ENCODE results near the gene MT1G.

MT1G gene

GRCh38 chr16:56645838-56646237 lies 22.0 kb downstream of the MT1G start:
- no peak overlapping the region for H4K8ac ChIP-seq (ENCODE audit: low read depth, low read length)
- peaks cover 0 to 2% of the 10 kb centered on the region in 2 donors for H3K9me3 ChIP-seq (replicated peaks in 1 of 2; ENCODE audit: control insufficient read depth in 2 of 2, insufficient read depth in 1 of 2, low read depth in 1 of 2, low read length in 2 of 2)
- peak overlapping the region in 1 of 2 donors; percentile 6 for H3K4me3 ChIP-seq (ENCODE audit: low read length in 2 of 2)
- no peak overlapping the region for H3K18ac ChIP-seq (ENCODE audit: low read length)
- H2AFZ ChIP-seq (ENCODE audit: low read length), result no peak overlapping the region
- no peaks in the 10 kb centered on the region for H3K4me1 ChIP-seq (ENCODE audit: control insufficient read depth in 2 of 2, insufficient read depth in 1 of 2, low read depth in 1 of 2, low read length in 2 of 2)
- no peaks in the 10 kb centered on the region for H3K36me3 ChIP-seq (replicated peaks in 1 of 2; ENCODE audit: control insufficient read depth in 2 of 2, insufficient read depth in 2 of 2, low read length in 2 of 2)
- H3K9ac ChIP-seq (ENCODE audit: low read depth, low read length, poor library complexity), result no peak overlapping the region
- no peak overlapping the region for H3K23ac ChIP-seq (ENCODE audit: low read depth, low read length, poor library complexity)
- no peak for DNase-seq (ENCODE audit: low spot score)
- H2AK5ac ChIP-seq (ENCODE audit: low read depth, low read length), result no peak overlapping the region
- H2BK120ac ChIP-seq (ENCODE audit: low read depth, low read length), result no peak overlapping the region
- H4K91ac ChIP-seq (ENCODE audit: low read depth, low read length, poor library complexity), result no peak overlapping the region
- WGBS, 2 donors (ENCODE audit: extremely low coverage in 2 of 2, insufficient read length in 2 of 2, insufficient replicate concordance in 1 of 2), result no CpG with 5 or more reads among the region's 1 CpG
- no peak overlapping the region for H2BK15ac ChIP-seq (ENCODE audit: low read length)
- no peaks in the 10 kb centered on the region for H3K79me1 ChIP-seq (ENCODE audit: low read depth, low read length)
- H3K27ac ChIP-seq (replicated peaks; ENCODE audit: low read length), result no peak overlapping the region
- no peak overlapping the region for H3K4me2 ChIP-seq (ENCODE audit: insufficient read depth, low read length, poor library complexity, severe bottlenecking)
- peaks cover 28 to 100% (median 84%) of the 10 kb centered on the region in 3 experiments for H3K27me3 ChIP-seq (ENCODE audit: control insufficient read depth in 3 of 3, insufficient read depth in 3 of 3, low read depth in 1 of 3, low read length in 3 of 3)
- no peak overlapping the region for H2BK5ac ChIP-seq (ENCODE audit: low read length)
- no peak overlapping the region for H2BK12ac ChIP-seq (ENCODE audit: low read length)
- H3K4ac ChIP-seq (ENCODE audit: low read length), result no peak overlapping the region
- no peak overlapping the region for H3K14ac ChIP-seq (ENCODE audit: low read length)

GRCh38 chr16:56645311-56645710 lies 22.6 kb downstream of the MT1G start:
- no peaks in the 10 kb centered on the region for H3K79me1 ChIP-seq (ENCODE audit: low read depth, low read length)
- no peak overlapping the region for H3K9ac ChIP-seq (ENCODE audit: low read depth, low read length, poor library complexity)
- no peak overlapping the region for H2AFZ ChIP-seq (ENCODE audit: low read length)

GRCh38 chr16:56643833-56644232 lies 24.0 kb downstream of the MT1G start:
- Histone ChIP-seq H3K27me3 (ENCODE audit: control insufficient read depth in 3 of 3, insufficient read depth in 3 of 3, low read depth in 1 of 3, low read length in 3 of 3) (peaks cover 30 to 100% (median 98%) of the 10 kb centered on the region in 3 experiments), H3K4ac (ENCODE audit: low read length) (no peak overlapping the region), H2BK12ac (ENCODE audit: low read length) (no peak overlapping the region), H2AFZ (ENCODE audit: low read length) (no peak overlapping the region), H3K27ac (replicated peaks; ENCODE audit: low read length) (no peak overlapping the region), H3K36me3 (replicated peaks in 1 of 2; ENCODE audit: control insufficient read depth in 2 of 2, insufficient read depth in 2 of 2, low read length in 2 of 2) (no peaks in the 10 kb centered on the region), H2BK15ac (ENCODE audit: low read length) (no peak overlapping the region), H3K18ac (ENCODE audit: low read length) (no peak overlapping the region), H3K4me3 (ENCODE audit: low read length in 2 of 2) (no peak overlapping the region), H2BK120ac (ENCODE audit: low read depth, low read length) (no peak overlapping the region), H2AK5ac (ENCODE audit: low read depth, low read length) (no peak overlapping the region), H2BK5ac (ENCODE audit: low read length) (no peak overlapping the region), H3K9me3 (replicated peaks in 1 of 2; ENCODE audit: control insufficient read depth in 2 of 2, insufficient read depth in 1 of 2, low read depth in 1 of 2, low read length in 2 of 2) (peaks cover 0 to 2% of the 10 kb centered on the region in 2 donors), H3K79me1 (ENCODE audit: low read depth, low read length) (no peaks in the 10 kb centered on the region), H4K8ac (ENCODE audit: low read depth, low read length) (no peak overlapping the region), H4K91ac (ENCODE audit: low read depth, low read length, poor library complexity) (no peak overlapping the region), H3K9ac (ENCODE audit: low read depth, low read length, poor library complexity) (no peak overlapping the region), H3K4me2 (ENCODE audit: insufficient read depth, low read length, poor library complexity, severe bottlenecking) (no peak overlapping the region), H3K14ac (ENCODE audit: low read length) (no peak overlapping the region), H3K23ac (ENCODE audit: low read depth, low read length, poor library complexity) (no peak overlapping the region), H3K4me1 (ENCODE audit: control insufficient read depth in 2 of 2, insufficient read depth in 1 of 2, low read depth in 1 of 2, low read length in 2 of 2) (no peaks in the 10 kb centered on the region)
- no CpG with 5 or more reads among the region's 5 CpGs for WGBS, 2 donors (ENCODE audit: extremely low coverage in 2 of 2, insufficient read length in 2 of 2, insufficient replicate concordance in 1 of 2)
- no peak for DNase-seq (ENCODE audit: low spot score)

More at GRCh38 chr16:56645311-56645710, 22.6 kb downstream of the MT1G start:
- no peaks in the 10 kb centered on the region for H3K4me1 ChIP-seq (ENCODE audit: control insufficient read depth in 2 of 2, insufficient read depth in 1 of 2, low read depth in 1 of 2, low read length in 2 of 2)
- WGBS, 2 donors (ENCODE audit: extremely low coverage in 2 of 2, insufficient read length in 2 of 2, insufficient replicate concordance in 1 of 2), result no CpG with 5 or more reads among the region's 1 CpG
- no peak overlapping the region for H3K4me2 ChIP-seq (ENCODE audit: insufficient read depth, low read length, poor library complexity, severe bottlenecking)
- H2AK5ac ChIP-seq (ENCODE audit: low read depth, low read length), result no peak overlapping the region
- no peak overlapping the region for H3K14ac ChIP-seq (ENCODE audit: low read length)
- no peaks in the 10 kb centered on the region for H3K36me3 ChIP-seq (replicated peaks in 1 of 2; ENCODE audit: control insufficient read depth in 2 of 2, insufficient read depth in 2 of 2, low read length in 2 of 2)
- peaks cover 28 to 100% (median 90%) of the 10 kb centered on the region in 3 experiments for H3K27me3 ChIP-seq (ENCODE audit: control insufficient read depth in 3 of 3, insufficient read depth in 3 of 3, low read depth in 1 of 3, low read length in 3 of 3)
- H3K27ac ChIP-seq (replicated peaks; ENCODE audit: low read length), result no peak overlapping the region
- no peak overlapping the region for H3K4ac ChIP-seq (ENCODE audit: low read length)
- no peak overlapping the region for H2BK15ac ChIP-seq (ENCODE audit: low read length)
- H3K18ac ChIP-seq (ENCODE audit: low read length), result no peak overlapping the region
- H3K9me3 ChIP-seq (replicated peaks in 1 of 2; ENCODE audit: control insufficient read depth in 2 of 2, insufficient read depth in 1 of 2, low read depth in 1 of 2, low read length in 2 of 2), result peaks cover 0 to 2% of the 10 kb centered on the region in 2 donors
- no peak overlapping the region for H2BK120ac ChIP-seq (ENCODE audit: low read depth, low read length)
- no peak overlapping the region for H3K23ac ChIP-seq (ENCODE audit: low read depth, low read length, poor library complexity)
- DNase-seq (ENCODE audit: low spot score), result no peak
- no peak overlapping the region for H4K8ac ChIP-seq (ENCODE audit: low read depth, low read length)
- no peak overlapping the region for H3K4me3 ChIP-seq (ENCODE audit: low read length in 2 of 2)
- no peak overlapping the region for H2BK5ac ChIP-seq (ENCODE audit: low read length)
- H2BK12ac ChIP-seq (ENCODE audit: low read length), result no peak overlapping the region
- no peak overlapping the region for H4K91ac ChIP-seq (ENCODE audit: low read depth, low read length, poor library complexity)

GRCh38 chr16:56643080-56643778 lies 24.6 kb downstream of the MT1G start:
- H3K4me3 ChIP-seq (ENCODE audit: low read length in 2 of 2), result peak overlapping the region in 1 of 2 donors; percentile 5
- no peak overlapping the region for H2BK15ac ChIP-seq (ENCODE audit: low read length)
- H3K14ac ChIP-seq (ENCODE audit: low read length), result no peak overlapping the region
- no peak overlapping the region for H3K4ac ChIP-seq (ENCODE audit: low read length)
- H3K27ac ChIP-seq (replicated peaks; ENCODE audit: low read length), result no peak overlapping the region
- H4K91ac ChIP-seq (ENCODE audit: low read depth, low read length, poor library complexity), result no peak overlapping the region
- no peak overlapping the region for H3K4me2 ChIP-seq (ENCODE audit: insufficient read depth, low read length, poor library complexity, severe bottlenecking)
- H3K4me1 ChIP-seq (ENCODE audit: control insufficient read depth in 2 of 2, insufficient read depth in 1 of 2, low read depth in 1 of 2, low read length in 2 of 2), result peaks cover 1% of the 10 kb centered on the region in 2 donors
- H3K36me3 ChIP-seq (replicated peaks in 1 of 2; ENCODE audit: control insufficient read depth in 2 of 2, insufficient read depth in 2 of 2, low read length in 2 of 2), result no peaks in the 10 kb centered on the region
- DNase-seq (ENCODE audit: low spot score), result no peak
- no peak overlapping the region for H3K9ac ChIP-seq (ENCODE audit: low read depth, low read length, poor library complexity)
- no peak overlapping the region for H2AK5ac ChIP-seq (ENCODE audit: low read depth, low read length)
- WGBS, 2 donors (ENCODE audit: extremely low coverage in 2 of 2, insufficient read length in 2 of 2, insufficient replicate concordance in 1 of 2), result no CpG with 5 or more reads among the region's 42 CpGs
- H2BK5ac ChIP-seq (ENCODE audit: low read length), result no peak overlapping the region
- no peak overlapping the region for H4K8ac ChIP-seq (ENCODE audit: low read depth, low read length)
- no peaks in the 10 kb centered on the region for H3K79me1 ChIP-seq (ENCODE audit: low read depth, low read length)
- H2BK12ac ChIP-seq (ENCODE audit: low read length), result no peak overlapping the region
- no peak overlapping the region for H2BK120ac ChIP-seq (ENCODE audit: low read depth, low read length)
- peaks cover 34 to 100% (median 98%) of the 10 kb centered on the region in 3 experiments for H3K27me3 ChIP-seq (ENCODE audit: control insufficient read depth in 3 of 3, insufficient read depth in 3 of 3, low read depth in 1 of 3, low read length in 3 of 3)
- no peak overlapping the region for H3K18ac ChIP-seq (ENCODE audit: low read length)
- H3K23ac ChIP-seq (ENCODE audit: low read depth, low read length, poor library complexity), result peak overlapping the region; percentile 40
- peaks cover 0 to 2% of the 10 kb centered on the region in 2 donors for H3K9me3 ChIP-seq (replicated peaks in 1 of 2; ENCODE audit: control insufficient read depth in 2 of 2, insufficient read depth in 1 of 2, low read depth in 1 of 2, low read length in 2 of 2)
- H2AFZ ChIP-seq (ENCODE audit: low read length), result no peak overlapping the region

All from neuronal stem cell (in vitro differentiated cells).